ENCODE data around the gene HDLBP. TPM values are rescaled to one million over a fixed set of nuclear protein-coding genes. Genes with fewer than 3 reads are reported as not detected.

Gene HDLBP
- total and polyA plus RNA-seq, 2 of the 4 experiments (the other 2 are of a cell fraction) = 648 to 1,165 TPM

DNA sequence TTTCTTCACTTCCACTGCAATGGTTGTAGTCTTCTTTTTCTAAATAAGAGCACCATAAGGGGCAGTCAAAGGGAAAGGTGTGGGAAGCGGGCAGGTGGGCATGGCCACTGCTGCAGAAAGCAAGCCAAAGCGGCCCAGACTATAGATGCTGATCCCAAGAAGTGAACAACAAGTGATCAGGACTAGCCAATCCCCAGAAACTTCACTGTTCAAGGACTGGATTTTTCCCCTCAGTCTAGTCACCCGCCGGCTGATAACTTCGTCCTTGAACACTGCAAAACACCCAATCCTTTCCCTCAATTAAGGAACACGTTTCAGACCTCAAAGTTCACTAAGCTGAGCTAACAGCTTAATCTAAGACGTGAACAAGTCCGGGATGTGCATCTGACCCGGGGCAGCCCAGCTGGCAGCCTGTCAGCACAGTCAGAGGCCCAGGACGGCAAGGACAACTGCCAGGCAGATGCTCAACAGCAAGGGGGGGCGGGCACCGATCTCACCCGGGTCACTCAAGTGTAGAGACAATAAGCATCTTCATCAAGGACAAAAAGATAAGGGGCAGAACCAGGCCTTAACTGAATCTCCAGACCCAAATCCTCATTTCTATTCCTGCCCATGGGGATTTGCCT lies 59.8 kb downstream of the HDLBP start:
- Histone ChIP-seq H3K4me2 (ENCODE audit: low read depth, low read length) (no peak overlapping the region), H4K20me1 (ENCODE audit: insufficient read depth, low read length) (peaks cover 92% of the 10 kb centered on the region), H2AK5ac (ENCODE audit: low read depth, low read length) (no peak overlapping the region), H2BK15ac (ENCODE audit: low read depth, low read length) (no peak overlapping the region), H3K4ac (ENCODE audit: low read depth, low read length) (no peak overlapping the region), H2BK20ac (ENCODE audit: low read depth, low read length) (no peak overlapping the region), H3K18ac (ENCODE audit: low read depth, low read length) (no peak overlapping the region), H3K79me1 (ENCODE audit: low read depth in 1 of 2, low read length in 2 of 2) (peaks cover 45 to 79% of the 10 kb centered on the region in 2 experiments), H3K4me1 (ENCODE audit: control insufficient read depth, insufficient read depth, low read length) (no peaks in the 10 kb centered on the region), H3K23ac (ENCODE audit: low read depth, low read length) (no peak overlapping the region), H4K91ac (ENCODE audit: insufficient read depth, low read depth, low read length) (no peak overlapping the region), H4K5ac (ENCODE audit: low read depth, low read length) (no peak overlapping the region), H3K27ac (ENCODE audit: insufficient read depth, low read length) (no peak overlapping the region), H3K9ac (ENCODE audit: low read depth, low read length) (no peak overlapping the region), H2BK5ac (ENCODE audit: low read depth, low read length, poor library complexity, severe bottlenecking) (no peak overlapping the region), H3K9me3 (ENCODE audit: control insufficient read depth, insufficient read depth, low read length) (no peaks in the 10 kb centered on the region), H3K27me3 (ENCODE audit: control insufficient read depth, insufficient read depth, low read length) (no peaks in the 10 kb centered on the region), H3K9me1 (ENCODE audit: insufficient read depth, low read length) (peaks cover 6% of the 10 kb centered on the region), H3K4me3 (ENCODE audit: insufficient read depth, low read depth, low read length) (no peak overlapping the region), H2BK120ac (ENCODE audit: low read depth, low read length) (no peak overlapping the region), H3K14ac (replicated peaks; ENCODE audit: low read depth, low read length) (no peak overlapping the region), H2AK9ac (replicated peaks; ENCODE audit: low read depth, low read length, poor library complexity) (no peak overlapping the region), H3K36me3 (ENCODE audit: control insufficient read depth, insufficient read depth, low read length) (peaks cover 79% of the 10 kb centered on the region), H3K56ac (ENCODE audit: extremely low read depth, insufficient read depth, low read length) (no peak overlapping the region), H4K8ac (ENCODE audit: low read depth in 2 of 2, low read length in 2 of 2) (no peak overlapping the region), H2AFZ (replicated peaks; ENCODE audit: low read length, poor library complexity) (no peak overlapping the region)
- ATAC-seq (ENCODE audit: low read depth) (no peak), DNase-seq (no peak)
- in situ Hi-C loops (cut with MboI; ENCODE audit: low sequenced_read_pairs) (no loop called here), dilution Hi-C loops (cut with HindIII; ENCODE audit: low sequenced_read_pairs, unreplicated experiment) (no loop called here), intact Hi-C loops (cut with micrococcal nuclease) (loop anchor here (5.0 kb wide), 1 partner anchor 97 kb away; no protein-coding TSS in a partner anchor)
- ChIA-PET POLR2A (ENCODE audit: unreplicated experiment) (no interaction called here), CTCF (no interaction called here)
- 89% methylated on average over 7 of the region's 13 CpGs; no CpG with 5 or more reads in 1 of the 2 experiments for WGBS, 2 experiments (ENCODE audit: extremely low coverage in 2 of 2, insufficient read length in 1 of 2)
- BruUV-seq (replicated peaks) = no TSS peak
- TF ChIP-seq USF2 (IDR thresholded peaks at IDR 0.05; ENCODE audit: low read depth, low read length) (no peak), RFX5 (IDR thresholded peaks at IDR 0.05; ENCODE audit: low read depth, low read length) (no peak), FOS (IDR thresholded peaks at IDR 0.05; ENCODE audit: low read depth, low read length) (no peak), CTCF (conservative IDR thresholded peaks at IDR 0.05; ENCODE audit: low read depth, low read length) (no peak), NFE2L2 (IDR thresholded peaks at IDR 0.05; ENCODE audit: low read depth, low read length) (no peak), RCOR1 (IDR thresholded peaks at IDR 0.05; ENCODE audit: insufficient replicate concordance, low read length) (no peak), MAFK (IDR thresholded peaks at IDR 0.05; ENCODE audit: low read depth, low read length) (no peak)
- TF ChIP-seq, protein P1, sequence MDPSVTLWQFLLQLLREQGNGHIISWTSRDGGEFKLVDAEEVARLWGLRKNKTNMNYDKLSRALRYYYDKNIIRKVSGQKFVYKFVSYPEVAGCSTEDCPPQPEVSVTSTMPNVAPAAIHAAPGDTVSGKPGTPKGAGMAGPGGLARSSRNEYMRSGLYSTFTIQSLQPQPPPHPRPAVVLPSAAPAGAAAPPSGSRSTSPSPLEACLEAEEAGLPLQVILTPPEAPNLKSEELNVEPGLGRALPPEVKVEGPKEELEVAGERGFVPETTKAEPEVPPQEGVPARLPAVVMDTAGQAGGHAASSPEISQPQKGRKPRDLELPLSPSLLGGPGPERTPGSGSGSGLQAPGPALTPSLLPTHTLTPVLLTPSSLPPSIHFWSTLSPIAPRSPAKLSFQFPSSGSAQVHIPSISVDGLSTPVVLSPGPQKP (IDR thresholded peaks at IDR 0.05; ENCODE audit: borderline replicate concordance, low read depth, low read length) = no peak
